Umbilical cord (tissue), 2 donors: ENCODE measurements around the gene ZDHHC11B. TPM values are rescaled to one million over a fixed set of nuclear protein-coding genes. Genes with fewer than 3 reads are reported as not detected.
"Not testable (repeated sequence)": the region's sequence is repeated elsewhere in the genome, so short reads cannot be mapped to it uniquely, and the experiment has no call there.

Experiments
- DNase-seq: peaks from one replicate; pipeline ENCODE4 v3.0.0-alpha.2; 2015; ENCODE audit warnings: low spot score
- total RNA-seq: library from RNA; depleted of rRNA; stranded (reverse); fragments of >200 nt; gene quantifications from one replicate; pipeline ENCODE4 v1.2.3, GENCODE V29; 2014; ENCODE audit warnings: low replicate concordance; ENCODE audit not compliant: insufficient read depth

The ZDHHC11B gene, protein sequence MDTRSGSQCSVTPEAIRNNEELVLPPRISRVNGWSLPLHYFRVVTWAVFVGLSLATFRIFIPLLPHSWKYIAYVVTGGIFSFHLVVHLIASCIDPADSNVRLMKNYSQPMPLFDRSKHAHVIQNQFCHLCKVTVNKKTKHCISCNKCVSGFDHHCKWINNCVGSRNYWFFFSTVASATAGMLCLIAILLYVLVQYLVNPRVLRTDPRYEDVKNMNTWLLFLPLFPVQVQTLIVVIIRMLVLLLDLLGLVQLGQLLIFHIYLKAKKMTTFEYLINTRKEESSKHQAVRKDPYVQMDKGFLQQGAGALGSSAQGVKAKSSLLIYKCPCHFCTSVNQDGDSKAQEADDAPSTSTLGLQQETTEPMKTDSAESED
- total RNA-seq, result 4.3 TPM

GRCh38 chr5:784428-785177, at the start of gene ZDHHC11B:
ZDHHC11B (minus strand) TSS chr5:784729; CDS start chr5:766919, 17,810 bp downstream.
- peak; percentile 81 for DNase-seq

- DNase-seq, result not testable (repeated sequence)
Measured at GRCh38 chr5:834013-834412, 49.5 kb upstream of the ZDHHC11B start.

- not testable (repeated sequence) for DNase-seq
Measured at GRCh38 chr5:828194-828593, 43.7 kb upstream of the ZDHHC11B start.

GRCh38 chr5:825544-825943, 41.0 kb upstream of the ZDHHC11B start:
- DNase-seq, result not testable (repeated sequence)

DNA sequence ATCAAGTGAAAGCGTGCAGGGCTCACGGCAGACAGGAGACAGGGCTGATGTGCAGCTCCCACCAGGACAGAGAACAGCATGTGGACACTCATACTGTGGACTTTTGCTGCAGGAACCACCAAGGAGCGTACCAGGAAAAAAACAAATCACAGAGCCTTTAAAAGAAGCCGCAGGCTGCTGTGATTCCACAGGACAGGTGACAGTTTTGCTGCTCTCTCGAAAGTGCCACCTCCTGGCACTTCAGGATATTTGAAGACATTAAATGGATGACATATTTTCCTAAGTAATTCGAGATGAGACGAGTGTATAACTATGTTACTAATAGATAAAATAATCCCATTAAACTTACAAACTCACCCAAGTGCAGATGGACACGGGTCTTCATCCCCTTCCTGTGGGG, 37.0 kb upstream of the ZDHHC11B start:
- no peak for DNase-seq

GRCh38 chr5:820245-820644, 35.7 kb upstream of the ZDHHC11B start:
- no peak for DNase-seq

GRCh38 chr5:819078-819477, 34.5 kb upstream of the ZDHHC11B start:
- no peak for DNase-seq

- no peak for DNase-seq
Measured at GRCh38 chr5:816176-816575, 31.6 kb upstream of the ZDHHC11B start.

GRCh38 chr5:815449-815848, 30.9 kb upstream of the ZDHHC11B start:
- no peak for DNase-seq

GRCh38 chr5:813575-813974, 29.0 kb upstream of the ZDHHC11B start:
- DNase-seq, result not testable (repeated sequence)

- DNase-seq, result not testable (repeated sequence)
Measured at GRCh38 chr5:811384-811783, 26.9 kb upstream of the ZDHHC11B start.

- not testable (repeated sequence) for DNase-seq
Measured at GRCh38 chr5:807719-808514, 23.4 kb upstream of the ZDHHC11B start.

DNA sequence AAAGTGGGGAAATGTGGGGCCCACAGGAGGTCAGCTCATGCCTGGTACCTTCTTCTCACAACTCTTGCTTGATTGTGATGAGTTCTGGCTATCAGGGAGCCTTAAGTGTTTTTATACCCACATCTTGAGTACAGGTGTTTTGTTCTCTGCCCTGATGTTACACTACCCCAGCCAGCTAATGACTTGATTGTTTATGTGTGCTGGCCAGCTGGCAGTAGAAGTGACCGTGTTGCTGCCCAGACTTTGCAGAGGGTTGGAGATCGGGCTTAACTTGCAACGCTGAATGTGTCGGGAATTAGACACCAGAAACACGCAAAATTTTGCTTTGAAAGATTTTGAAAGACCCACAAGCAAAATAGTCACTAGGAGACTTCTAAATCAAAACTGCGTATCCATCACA, 16.9 kb upstream of the ZDHHC11B start:
- no peak for DNase-seq

- DNase-seq, result not testable (repeated sequence)
Measured at GRCh38 chr5:801055-801454, 16.5 kb upstream of the ZDHHC11B start.

GRCh38 chr5:798505-799138, 14.1 kb upstream of the ZDHHC11B start:
- not testable (repeated sequence) for DNase-seq

DNA sequence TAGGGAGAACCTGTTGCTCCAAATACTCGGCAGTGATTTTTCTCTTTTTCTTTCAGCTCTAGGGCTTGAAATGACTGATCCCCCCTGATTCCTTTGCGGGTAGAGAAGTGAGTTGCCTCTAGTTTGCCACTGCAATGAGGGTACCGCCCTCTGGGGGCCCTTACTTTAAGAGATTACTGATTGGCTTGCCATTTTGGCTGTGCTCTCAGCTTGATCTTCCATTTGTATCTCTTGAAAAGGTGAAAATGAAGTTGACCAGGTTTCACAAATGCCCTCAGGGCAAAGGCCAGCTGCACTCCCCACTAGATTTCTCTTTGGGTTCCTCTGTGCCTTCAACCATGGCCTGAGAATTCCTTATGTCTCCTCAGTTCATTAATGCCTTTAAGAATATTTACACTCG, 13.5 kb upstream of the ZDHHC11B start:
- not testable (repeated sequence) for DNase-seq

DNA sequence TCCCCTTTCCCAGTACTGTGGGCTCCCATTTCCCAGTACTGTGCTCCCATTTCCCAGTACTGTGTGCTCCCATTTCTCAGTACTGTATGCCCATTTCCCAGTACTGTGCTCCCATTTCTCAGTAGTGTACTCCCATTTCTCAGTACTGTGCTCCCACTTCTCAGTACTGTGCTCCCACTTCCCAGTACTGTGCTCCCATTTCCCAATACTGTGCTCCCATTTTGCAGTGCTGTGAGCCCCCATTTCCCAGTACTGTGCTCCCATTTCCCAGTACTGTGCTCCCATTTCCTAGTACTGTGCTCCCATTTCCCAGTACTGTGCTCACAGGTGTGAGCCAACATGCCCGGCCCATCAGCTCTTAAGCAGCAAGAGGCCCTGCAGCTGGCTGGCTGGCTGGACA, 11.3 kb upstream of the ZDHHC11B start:
- not testable (repeated sequence) for DNase-seq

GRCh38 chr5:794948-795347, 10.4 kb upstream of the ZDHHC11B start:
- not testable (repeated sequence) for DNase-seq

DNA sequence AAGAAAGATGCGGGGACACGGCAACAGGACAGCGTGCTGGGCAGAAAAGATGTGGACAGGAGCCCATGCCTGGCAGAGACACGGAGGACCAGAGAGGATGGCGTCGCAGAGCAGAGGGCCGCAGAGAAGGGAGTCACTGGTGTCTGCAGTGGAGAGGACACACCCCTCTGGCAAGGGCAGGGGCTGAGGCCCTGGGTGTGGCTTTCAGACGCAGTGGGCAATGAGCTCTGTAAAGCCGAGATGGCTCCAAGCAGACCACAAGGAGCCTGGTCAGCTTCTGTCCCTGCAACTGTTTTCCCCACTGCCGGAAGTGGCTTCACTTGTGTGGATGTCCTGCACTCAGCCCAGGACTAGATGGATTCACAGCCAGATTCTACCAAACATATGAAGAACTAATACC, 4.2 kb upstream of the ZDHHC11B start:
- DNase-seq, result not testable (repeated sequence)

DNA sequence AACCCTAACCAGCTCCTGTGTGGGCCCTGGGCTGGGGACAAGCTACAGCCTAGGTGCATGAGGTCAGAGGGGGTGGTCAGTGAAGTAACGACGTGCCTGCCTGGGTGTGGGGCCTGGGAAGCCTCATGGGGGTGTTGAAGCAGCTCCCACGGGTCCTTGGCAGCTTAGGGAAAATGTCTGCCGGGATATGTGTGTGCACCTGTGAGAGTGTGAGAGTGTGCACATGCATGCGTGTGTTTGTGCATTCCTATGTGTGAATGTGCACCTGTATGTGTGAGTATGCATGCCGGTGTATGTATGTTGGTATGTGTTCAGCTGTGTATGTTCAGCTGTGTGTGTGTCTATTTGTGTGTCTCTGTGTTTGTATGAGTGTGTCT, 3.3 kb upstream of the ZDHHC11B start:
- DNase-seq, result not testable (repeated sequence)

- DNase-seq, result not testable (repeated sequence)
Measured at GRCh38 chr5:787224-787856, 2.8 kb upstream of the ZDHHC11B start.
